GM08714 (cell line): Measurements from ENCODE around the gene MCOLN2.

ENCODE experiments used
- H3K4me3 ChIP-seq: fragments of 200-500 bp; sonication (Bioruptor generic); 2 replicates; pipeline ENCODE4 v1.5.1; 2014; ENCODE audit warnings: mild to moderate bottlenecking, low read length, inconsistent platforms
- ZNF274 ChIP-seq: IDR thresholded peaks from 2 replicates; pipeline ENCODE4 v1.6.1; 2012; ENCODE audit warnings: mild to moderate bottlenecking, low read depth, low read length

Gene MCOLN2

DNA sequence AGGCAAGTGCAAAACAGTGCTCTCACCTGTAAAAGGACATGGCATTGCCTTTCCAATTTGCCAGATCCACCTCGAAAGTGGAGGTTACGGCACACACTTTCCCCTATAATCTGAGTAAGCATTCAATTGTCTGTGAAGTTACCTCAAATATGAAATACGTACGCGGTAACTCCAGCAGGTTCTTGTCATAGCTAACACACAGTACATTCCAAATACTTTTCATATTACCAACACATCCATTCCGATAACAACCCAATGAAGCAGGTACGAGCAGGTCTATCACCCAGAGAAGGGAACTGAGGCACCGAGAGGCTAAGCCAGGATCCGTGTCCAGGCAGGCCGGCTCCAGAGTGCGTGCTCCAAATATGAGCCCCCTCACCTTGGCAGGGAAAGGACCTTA, 57.2 kb downstream of the MCOLN2 start:
- H3K4me3 ChIP-seq = no peak overlapping the region
- TF ChIP-seq ZNF274 = no peak

- no peak overlapping the region for H3K4me3 ChIP-seq
- no peak for TF ChIP-seq ZNF274
These were observed 57.8 kb downstream of the MCOLN2 start for GRCh38 chr1:84939151-84939550.

DNA sequence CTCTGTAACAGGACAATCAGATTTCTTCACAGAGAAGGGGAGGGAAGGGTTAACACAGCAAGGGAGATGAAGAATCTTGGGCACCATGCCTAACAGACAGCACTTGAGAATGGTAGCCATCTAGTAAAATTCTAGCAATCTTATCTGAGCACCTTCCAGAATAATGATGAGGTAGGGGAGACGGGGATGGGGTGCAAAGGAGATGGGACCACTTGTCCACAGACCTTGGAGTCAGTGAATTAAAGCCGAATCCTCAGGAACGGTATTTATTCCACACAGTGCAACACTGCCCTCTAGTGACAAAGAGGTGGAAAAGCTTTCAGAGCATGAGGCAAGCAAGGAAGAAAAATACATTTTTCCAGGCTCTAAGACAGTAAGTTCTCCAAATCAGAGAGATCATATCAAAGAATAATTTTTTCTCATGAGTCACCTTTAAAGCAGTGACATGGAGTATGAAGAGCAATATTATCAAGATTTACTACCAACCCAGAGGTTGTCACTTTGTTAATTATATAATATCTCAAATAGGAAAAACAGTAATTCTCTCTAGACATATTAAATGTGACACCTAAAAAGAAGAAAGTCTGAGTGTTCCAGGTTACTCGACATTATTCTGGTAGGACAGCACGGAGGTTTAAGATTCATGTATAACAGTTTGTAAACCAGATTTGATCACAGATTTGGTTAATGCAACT, 60.6 kb downstream of the MCOLN2 start:
- H3K4me3 ChIP-seq = no peak overlapping the region
- no peak for TF ChIP-seq ZNF274

- no peak for TF ChIP-seq ZNF274
- no peak overlapping the region for H3K4me3 ChIP-seq
These were observed 63.8 kb downstream of the MCOLN2 start for GRCh38 chr1:84933011-84933611.

- no peak overlapping the region for H3K4me3 ChIP-seq
- TF ChIP-seq ZNF274 = no peak
These were observed 66.1 kb downstream of the MCOLN2 start for GRCh38 chr1:84930831-84931230.

- H3K4me3 ChIP-seq = no peak overlapping the region
- TF ChIP-seq ZNF274 = no peak
These were observed 66.6 kb downstream of the MCOLN2 start for GRCh38 chr1:84930329-84930728.

DNA sequence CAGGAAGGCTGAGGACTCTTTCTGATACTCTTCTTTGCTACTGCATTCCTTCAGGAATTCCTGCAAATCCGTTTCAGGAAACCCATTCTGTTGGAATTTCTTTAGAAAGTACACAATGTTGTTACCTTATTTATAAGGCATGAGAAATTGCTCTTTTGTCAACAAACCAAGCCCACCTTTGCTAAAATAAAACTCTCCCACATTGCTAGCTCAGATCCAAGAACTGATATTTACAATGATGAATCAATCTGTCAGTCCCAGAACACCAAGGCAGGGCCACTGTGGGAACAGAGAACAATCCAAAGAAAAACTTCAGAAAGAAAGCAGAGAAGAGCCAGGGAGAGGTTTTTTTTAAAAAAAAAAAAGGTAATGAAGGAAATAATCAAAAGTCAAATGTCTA, 67.3 kb downstream of the MCOLN2 start:
- H3K4me3 ChIP-seq = no peak overlapping the region
- TF ChIP-seq ZNF274 = no peak

GRCh38 chr1:84928979-84929378, 67.9 kb downstream of the MCOLN2 start:
- TF ChIP-seq ZNF274 = no peak
- H3K4me3 ChIP-seq = no peak overlapping the region

DNA sequence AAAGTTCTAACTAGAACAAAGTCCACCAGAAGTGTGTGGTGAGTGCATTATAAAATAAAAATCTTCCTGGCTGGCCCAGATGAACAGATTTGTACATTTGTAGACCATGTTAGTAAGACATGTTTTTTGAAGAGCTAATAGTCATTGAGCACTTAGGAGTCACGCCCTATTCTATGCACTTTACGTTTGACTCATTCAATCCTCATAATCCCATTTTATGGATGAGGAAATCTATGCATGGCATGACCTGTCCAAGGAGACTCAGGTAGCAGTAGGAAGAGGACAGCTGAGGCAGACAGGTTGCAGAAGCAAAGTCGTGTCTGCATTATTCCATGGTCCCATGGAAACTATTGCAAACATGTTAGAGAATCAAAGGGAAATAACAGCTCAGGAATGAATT, 73.6 kb downstream of the MCOLN2 start:
- no peak overlapping the region for H3K4me3 ChIP-seq
- TF ChIP-seq ZNF274 = no peak

GRCh38 chr1:84920159-84920558, 76.8 kb downstream of the MCOLN2 start:
- no peak for TF ChIP-seq ZNF274

DNA sequence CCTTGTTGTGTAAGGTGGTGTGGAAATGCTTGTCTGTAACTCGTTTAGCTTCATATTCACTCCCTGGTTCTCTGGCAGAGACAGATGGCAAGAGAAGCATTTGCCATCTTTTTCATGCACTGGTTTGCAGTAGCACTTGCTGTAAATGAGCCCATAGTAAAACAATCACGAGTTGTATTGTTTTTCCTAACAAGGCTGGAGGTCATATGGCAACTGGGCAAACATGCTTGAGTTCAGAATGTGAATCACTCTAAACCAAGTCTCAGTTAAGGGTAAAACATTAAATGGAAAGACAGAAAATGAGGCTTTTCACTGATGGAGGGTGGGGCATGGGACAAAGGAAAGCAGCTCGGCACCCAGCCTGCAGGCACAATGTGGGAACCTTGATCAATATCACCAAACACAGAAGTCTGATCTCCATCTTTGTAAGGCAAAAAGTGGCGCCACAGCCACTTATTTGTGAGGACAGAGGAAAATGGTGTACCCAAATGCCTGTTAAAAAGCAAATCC, 77.4 kb downstream of the MCOLN2 start:
- no peak overlapping the region for H3K4me3 ChIP-seq
- no peak for TF ChIP-seq ZNF274

More at GRCh38 chr1:84920159-84920558, 76.8 kb downstream of the MCOLN2 start:
- no peak overlapping the region for H3K4me3 ChIP-seq

DNA sequence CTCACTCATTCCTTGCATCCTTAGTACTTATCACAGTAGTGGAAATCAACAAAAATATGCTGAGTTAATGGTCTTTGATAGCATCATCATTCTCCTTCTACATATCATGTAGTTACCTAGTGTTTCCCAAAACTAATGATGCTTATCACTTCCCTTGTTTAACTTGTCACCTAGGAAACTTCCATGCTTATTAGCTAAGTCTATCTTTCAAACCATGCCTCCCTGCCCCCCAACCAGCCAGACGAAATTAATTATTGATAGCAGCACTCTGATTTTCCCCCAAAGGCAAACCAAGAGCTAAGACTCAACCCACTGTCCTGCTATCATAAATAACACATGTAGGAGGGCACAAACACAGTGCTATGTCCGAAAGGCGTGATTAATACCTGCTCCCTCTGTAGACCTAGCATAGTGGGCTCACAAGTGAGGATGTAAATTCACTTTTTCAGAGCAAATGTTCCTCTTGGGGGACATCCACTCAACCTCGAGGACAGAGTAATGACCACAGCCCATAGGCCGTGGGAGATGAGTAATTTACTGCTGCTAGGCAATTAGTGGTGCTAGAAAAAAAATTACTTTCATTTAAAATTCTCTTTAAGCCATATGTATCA, 78.1 kb downstream of the MCOLN2 start:
- no peak overlapping the region for H3K4me3 ChIP-seq
- no peak for TF ChIP-seq ZNF274

DNA sequence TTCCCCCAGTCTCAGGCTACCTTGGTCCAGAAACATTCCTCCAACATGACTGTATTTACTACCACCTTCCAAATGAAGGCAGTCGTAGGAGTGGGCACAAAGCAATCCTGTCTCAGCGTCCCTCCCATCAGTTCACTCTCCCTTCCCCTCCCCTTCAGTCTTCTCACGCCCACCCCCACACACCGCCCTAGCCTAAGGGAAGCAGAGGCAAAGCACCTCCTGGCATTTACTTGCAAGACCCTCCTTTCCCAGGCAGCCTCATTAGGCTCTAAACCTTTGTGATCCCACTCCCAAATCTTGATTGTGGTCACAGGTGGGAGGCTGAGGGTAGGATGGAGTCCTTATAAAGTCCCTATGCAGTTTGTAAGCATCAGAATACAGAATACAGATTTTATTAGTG, 80.0 kb downstream of the MCOLN2 start:
- no peak for TF ChIP-seq ZNF274
- no peak overlapping the region for H3K4me3 ChIP-seq

GRCh38 chr1:84913555-84913892, 83.4 kb downstream of the MCOLN2 start:
- TF ChIP-seq ZNF274 = no peak
- no peak overlapping the region for H3K4me3 ChIP-seq
